Fibroblast of skin of left biceps (primary cell): ENCODE data around the gene GRID2IP.
"Not testable (repeated sequence)": the region's sequence is repeated elsewhere in the genome, so short reads cannot be mapped to it uniquely, and the experiment has no call there.

ENCODE experiments used
- DNase-seq, 2 experiments: peaks; one replicate each; pipeline ENCODE4 v3.0.0-alpha.2; 2013; ENCODE audit warnings: low read depth in 2 of 2

The GRID2IP gene

GRCh38 chr7:6551016-6551511, at the start of gene GRID2IP:
GRID2IP (minus strand) TSS chr7:6551461; CDS start chr7:6551436, 25 bp downstream.
- DNase-seq: no peak

- no peak for DNase-seq
These were observed 48.8 kb upstream of the GRID2IP start for GRCh38 chr7:6600093-6600492.

- no peak for DNase-seq
These were observed 39.4 kb upstream of the GRID2IP start for GRCh38 chr7:6590645-6591110.

GRCh38 chr7:6589829-6590644, 38.8 kb upstream of the GRID2IP start, which contains the start of gene INTS15:
INTS15 (plus strand) TSS chr7:6590021; CDS start chr7:6590284, 263 bp downstream.
- DNase-seq: peak; percentile 47 to 51

- DNase-seq: no peak
These were observed 38.0 kb upstream of the GRID2IP start for GRCh38 chr7:6589151-6589828.

GRCh38 chr7:6588566-6588965, 37.3 kb upstream of the GRID2IP start:
- DNase-seq: no peak

GRCh38 chr7:6585746-6586432, 34.6 kb upstream of the GRID2IP start:
- DNase-seq: not testable (repeated sequence)

- no peak for DNase-seq
These were observed 28.2 kb upstream of the GRID2IP start for GRCh38 chr7:6579446-6579845.

- DNase-seq: no peak
These were observed 27.1 kb upstream of the GRID2IP start for GRCh38 chr7:6578114-6579084.

- DNase-seq: peak; percentile 60 to 68
These were observed 26.3 kb upstream of the GRID2IP start, which contains the start of gene ZDHHC4 for GRCh38 chr7:6577369-6578113. ZDHHC4 (plus strand) TSS chr7:6577454; CDS start chr7:6580562, 3,108 bp downstream.

- DNase-seq: not testable (repeated sequence)
These were observed 25.7 kb upstream of the GRID2IP start for GRCh38 chr7:6576867-6577368.

GRCh38 chr7:6576024-6576866, 25.0 kb upstream of the GRID2IP start:
- no peak for DNase-seq

GRCh38 chr7:6575281-6576023, 24.2 kb upstream of the GRID2IP start:
- no peak for DNase-seq

GRCh38 chr7:6571160-6571779, 20.0 kb upstream of the GRID2IP start:
- DNase-seq: no peak

GRCh38 chr7:6567886-6568285, 16.6 kb upstream of the GRID2IP start:
- DNase-seq: no peak

- no peak for DNase-seq
These were observed 14.4 kb upstream of the GRID2IP start for GRCh38 chr7:6565655-6566054.

GRCh38 chr7:6563936-6564770, 12.9 kb upstream of the GRID2IP start:
- no peak for DNase-seq
